Retinal pigment epithelial cell (primary cell): ENCODE measurements around the gene RALGAPA2.

Experiments
- DNase-seq: peaks from one replicate; pipeline ENCODE4 v3.0.0-alpha.2; 2010; ENCODE audit warnings: low read depth
- H3K4me3 ChIP-seq: 2 replicates; pipeline ENCODE4 v1.5.1; 2011; ENCODE audit warnings: mild to moderate bottlenecking, low read length, control low read depth, moderate library complexity
- CTCF ChIP-seq: conservative IDR thresholded peaks from 2 replicates; pipeline ENCODE4 v1.5.1; 2011; ENCODE audit warnings: low read depth, low read length, control low read depth, inconsistent platforms

The RALGAPA2 gene

GRCh38 chr20:20455926-20456325 lies 256.5 kb downstream of the RALGAPA2 start:
- DNase-seq: no peak
- no peak overlapping the region for H3K4me3 ChIP-seq
- no peak for TF ChIP-seq CTCF

- no peak for DNase-seq
- no peak overlapping the region for H3K4me3 ChIP-seq
- no peak for TF ChIP-seq CTCF
Observed at GRCh38 chr20:20454850-20455627, 257.4 kb downstream of the RALGAPA2 start.

GRCh38 chr20:20454367-20454766 lies 258.1 kb downstream of the RALGAPA2 start:
- DNase-seq: no peak
- no peak overlapping the region for H3K4me3 ChIP-seq
- no peak for TF ChIP-seq CTCF

- H3K4me3 ChIP-seq: peak overlapping the region; percentile 23
- no peak for TF ChIP-seq CTCF
- DNase-seq: peak; percentile 38
Observed at GRCh38 chr20:20452254-20452676, 260.2 kb downstream of the RALGAPA2 start.

- no peak overlapping the region for H3K4me3 ChIP-seq
- no peak for DNase-seq
- no peak for TF ChIP-seq CTCF
Observed at GRCh38 chr20:20450521-20450920, 261.9 kb downstream of the RALGAPA2 start.

GRCh38 chr20:20448881-20449280 lies 263.6 kb downstream of the RALGAPA2 start:
- DNase-seq: no peak
- no peak overlapping the region for H3K4me3 ChIP-seq
- TF ChIP-seq CTCF: no peak

GRCh38 chr20:20447196-20447595 lies 265.2 kb downstream of the RALGAPA2 start:
- no peak for TF ChIP-seq CTCF
- H3K4me3 ChIP-seq: no peak overlapping the region
- DNase-seq: no peak
